HG02852 (cell line): Measurements from ENCODE around the gene TMEM151A.
"Not testable (repeated sequence)": the region's sequence is repeated elsewhere in the genome, so short reads cannot be mapped to it uniquely, and the experiment has no call there.

Source experiments
- ATAC-seq: cut with Tn5 transposase; IDR thresholded peaks from one replicate; pipeline ENCODE4 v1.9.1; 2021; ENCODE audit warnings: mild to moderate bottlenecking, moderate library complexity; ENCODE audit not compliant: unreplicated experiment

Gene TMEM151A

GRCh38 chr11:66291706-66292542 lies at the start of gene TMEM151A:
Gene TMEM151A (plus strand): TSS chr11:66291894. CDS start chr11:66292014, 120 bp downstream.
- ATAC-seq: no peak

- ATAC-seq: no peak
Observed at GRCh38 chr11:66242095-66242765, 49.5 kb upstream of the TMEM151A start.

- ATAC-seq: no peak
Observed at GRCh38 chr11:66243782-66244535, 47.7 kb upstream of the TMEM151A start.

GRCh38 chr11:66247295-66247694 lies 44.4 kb upstream of the TMEM151A start:
- no peak for ATAC-seq

- ATAC-seq: no peak
Observed at GRCh38 chr11:66247801-66248200, 43.9 kb upstream of the TMEM151A start.

- no peak for ATAC-seq
Observed at GRCh38 chr11:66248903-66249302, 42.8 kb upstream of the TMEM151A start.

- no peak for ATAC-seq
Observed at GRCh38 chr11:66251809-66252208, 39.9 kb upstream of the TMEM151A start.

GRCh38 chr11:66253081-66253480 lies 38.6 kb upstream of the TMEM151A start:
- not testable (repeated sequence) for ATAC-seq

- ATAC-seq: no peak
Observed at GRCh38 chr11:66258473-66258893, 33.2 kb upstream of the TMEM151A start.

- ATAC-seq: no peak
Observed at GRCh38 chr11:66259225-66259624, 32.5 kb upstream of the TMEM151A start.

- no peak for ATAC-seq
Observed at GRCh38 chr11:66259956-66260355, 31.7 kb upstream of the TMEM151A start.

- ATAC-seq: no peak
Observed at GRCh38 chr11:66261578-66261977, 30.1 kb upstream of the TMEM151A start.

GRCh38 chr11:66262191-66262590 lies 29.5 kb upstream of the TMEM151A start:
- ATAC-seq: no peak

- ATAC-seq: no peak
Observed at GRCh38 chr11:66262696-66263095, 29.0 kb upstream of the TMEM151A start.

- ATAC-seq: no peak
Observed at GRCh38 chr11:66263231-66263630, 28.5 kb upstream of the TMEM151A start.

GRCh38 chr11:66263785-66264184 lies 27.9 kb upstream of the TMEM151A start:
- no peak for ATAC-seq

- ATAC-seq: no peak
Observed at GRCh38 chr11:66264383-66264782, 27.3 kb upstream of the TMEM151A start.

- no peak for ATAC-seq
Observed at GRCh38 chr11:66264914-66265313, 26.8 kb upstream of the TMEM151A start.

- no peak for ATAC-seq
Observed at GRCh38 chr11:66265531-66266377, 25.9 kb upstream of the TMEM151A start.

GRCh38 chr11:66266378-66267038 lies 25.2 kb upstream of the TMEM151A start:
- no peak for ATAC-seq
